Stimulated activated CD8-positive, alpha-beta memory T cell treated with anti-CD3 and anti-CD28 coated beads, Interleukin-4, amount 100 ng/mL, for 48 hours (primary cell): Measurements from ENCODE around the gene FAM151A.
"Not testable (repeated sequence)": the region's sequence is repeated elsewhere in the genome, so short reads cannot be mapped to it uniquely, and the experiment has no call there.

Experiments
- DNase-seq: peaks from one replicate; pipeline ENCODE4 v3.0.0-alpha.2; 2020

Gene FAM151A

DNA sequence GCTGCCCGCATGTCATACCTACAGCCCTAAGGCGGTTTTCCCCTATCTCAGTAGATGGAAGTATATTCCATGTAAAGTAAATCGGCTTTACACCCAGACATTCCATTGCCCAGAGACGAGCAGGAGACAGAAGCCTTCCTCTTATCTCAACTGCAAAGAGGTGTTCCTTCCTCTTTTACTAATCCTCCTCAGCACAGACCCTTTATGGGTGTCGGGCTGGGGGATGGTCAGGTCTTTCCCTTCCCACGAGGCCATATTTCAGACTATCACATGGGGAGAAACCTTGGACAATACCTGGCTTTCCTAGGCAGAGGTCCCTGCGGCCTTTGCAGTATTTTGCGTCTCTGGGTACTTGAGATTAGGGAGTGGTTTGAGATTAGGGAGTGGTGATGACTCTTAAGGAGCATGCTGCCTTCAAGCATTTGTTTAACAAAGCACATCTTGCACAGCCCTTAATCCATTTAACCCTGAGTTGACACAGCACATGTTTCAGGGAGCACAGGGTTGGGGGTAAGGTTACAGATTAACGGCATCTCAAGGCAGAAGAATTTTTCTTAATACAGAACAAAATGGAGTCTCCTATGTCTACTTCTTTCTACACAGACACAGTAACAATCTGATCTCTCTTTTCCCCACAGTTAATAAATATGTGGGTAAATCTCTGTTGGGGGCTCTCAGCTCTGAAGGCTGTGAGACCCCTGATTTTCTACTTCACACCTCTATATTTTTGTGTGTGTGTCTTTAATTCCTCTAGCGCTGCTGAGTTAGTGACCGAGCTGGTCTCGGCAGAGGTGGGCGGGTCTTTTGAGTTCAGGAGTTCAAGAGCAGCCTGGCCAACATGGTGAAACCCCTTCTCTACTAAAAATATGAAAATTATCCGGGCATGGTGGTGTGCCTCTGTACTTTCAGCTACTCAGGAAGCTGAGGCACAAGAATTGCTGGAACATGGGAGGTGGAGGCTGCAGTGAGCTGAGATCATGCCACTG is 13.4 kb upstream of the FAM151A start:
- not testable (repeated sequence) for DNase-seq

GRCh38 chr1:54635804-54636203 is 12.5 kb upstream of the FAM151A start:
- not testable (repeated sequence) for DNase-seq

GRCh38 chr1:54627196-54627595 is 3.9 kb upstream of the FAM151A start:
- DNase-seq, result no peak

- no peak for DNase-seq
Observed at GRCh38 chr1:54624466-54625464, 1.4 kb upstream of the FAM151A start.

- no peak for DNase-seq
Observed at GRCh38 chr1:54619749-54620148, 3.6 kb downstream of the FAM151A start.

- DNase-seq, result no peak
Observed at GRCh38 chr1:54615531-54616279, 7.6 kb downstream of the FAM151A start.

GRCh38 chr1:54614563-54614962 is 8.8 kb downstream of the FAM151A start:
- DNase-seq, result no peak

DNA sequence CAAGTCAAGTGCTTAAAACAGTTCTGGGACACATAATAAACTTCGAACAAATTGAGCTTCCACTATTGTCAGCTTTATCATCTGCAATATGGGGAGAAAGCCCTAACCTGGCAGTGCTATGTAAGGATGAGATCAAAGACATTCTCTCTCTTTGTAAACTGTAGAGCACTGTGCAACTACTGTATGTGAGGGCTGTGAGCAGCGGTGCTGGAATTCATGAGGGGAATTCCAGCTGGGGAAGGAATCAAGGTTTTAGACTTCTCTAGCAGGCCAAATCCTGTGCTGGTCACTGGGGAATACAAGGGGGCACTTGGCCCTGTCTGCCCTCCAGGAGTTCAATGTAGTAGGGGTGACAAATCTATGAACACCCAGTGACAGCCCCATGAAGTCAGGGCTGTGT is 9.3 kb downstream of the FAM151A start:
- DNase-seq, result no peak

- DNase-seq, result no peak
Observed at GRCh38 chr1:54611621-54612020, 11.7 kb downstream of the FAM151A start.

DNA sequence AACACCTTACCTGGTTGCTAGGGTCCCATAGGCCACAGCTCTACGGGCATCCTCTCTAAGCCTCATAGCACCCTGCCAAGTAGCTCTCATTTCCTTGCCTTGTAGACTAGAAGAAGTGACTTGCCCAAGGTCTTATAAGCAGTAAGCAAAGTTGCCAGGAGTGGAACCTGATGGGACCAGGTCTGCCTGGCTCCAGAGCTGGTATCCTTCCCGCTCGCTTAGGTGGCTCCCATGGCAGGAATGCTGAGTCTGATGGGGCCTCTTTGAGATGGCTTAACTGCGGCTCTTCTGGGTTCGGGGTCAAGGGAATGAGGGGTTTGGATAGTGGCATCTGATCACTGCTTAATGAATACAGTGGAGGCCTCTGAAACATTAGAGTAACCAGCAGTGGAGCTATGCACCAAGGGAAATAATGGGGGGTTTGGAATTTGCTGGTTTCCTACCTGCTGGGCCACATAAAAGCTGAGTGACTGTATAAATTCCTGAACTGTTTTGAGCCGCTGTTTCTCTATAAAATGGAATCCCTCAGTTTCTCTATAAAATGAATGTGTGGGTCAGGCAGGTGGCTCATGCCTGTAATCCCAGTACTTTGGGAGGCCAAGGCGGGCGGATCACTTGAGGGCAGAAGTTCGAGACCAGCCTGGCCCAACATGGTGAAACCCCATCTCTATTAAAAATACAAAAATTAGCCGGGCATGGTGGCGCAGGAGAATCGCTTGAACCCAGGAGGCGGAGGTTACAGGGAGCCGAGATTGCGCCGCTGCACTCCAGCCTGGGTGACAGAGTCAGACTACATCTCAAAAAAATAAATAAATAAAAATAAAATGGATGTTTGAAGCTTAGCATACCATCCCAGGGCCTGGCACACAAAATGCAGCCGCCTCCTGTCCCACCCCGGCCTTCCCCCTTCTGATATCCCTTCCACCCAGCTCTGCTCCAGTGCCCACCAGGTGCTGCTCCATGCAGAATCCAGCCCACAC is 12.4 kb downstream of the FAM151A start:
- no peak for DNase-seq

DNA sequence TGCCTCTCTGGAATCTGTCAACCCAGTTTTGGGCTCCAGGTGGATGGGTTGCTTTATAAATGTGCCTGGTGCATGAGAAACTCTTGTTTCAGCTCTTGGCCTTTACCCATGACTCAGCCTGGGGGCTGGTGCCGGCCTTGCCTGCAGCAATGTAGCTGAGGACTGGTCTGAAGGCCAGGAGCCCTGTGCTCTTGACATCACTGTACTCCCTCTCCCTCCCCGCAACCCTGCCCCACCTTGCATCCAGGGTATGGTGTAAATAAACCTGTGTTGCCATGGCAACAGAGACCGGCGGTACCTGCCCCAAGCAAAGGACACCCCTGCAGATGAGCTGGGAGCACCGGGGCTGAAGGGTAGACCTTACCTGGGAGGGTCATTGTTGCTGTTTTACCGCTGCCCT is 13.3 kb downstream of the FAM151A start:
- no peak for DNase-seq

GRCh38 chr1:54609301-54609921 is 13.9 kb downstream of the FAM151A start:
- no peak for DNase-seq

- DNase-seq, result no peak
Observed at GRCh38 chr1:54608566-54609230, 14.6 kb downstream of the FAM151A start.

GRCh38 chr1:54607821-54608565 is 15.3 kb downstream of the FAM151A start:
- no peak for DNase-seq

DNA sequence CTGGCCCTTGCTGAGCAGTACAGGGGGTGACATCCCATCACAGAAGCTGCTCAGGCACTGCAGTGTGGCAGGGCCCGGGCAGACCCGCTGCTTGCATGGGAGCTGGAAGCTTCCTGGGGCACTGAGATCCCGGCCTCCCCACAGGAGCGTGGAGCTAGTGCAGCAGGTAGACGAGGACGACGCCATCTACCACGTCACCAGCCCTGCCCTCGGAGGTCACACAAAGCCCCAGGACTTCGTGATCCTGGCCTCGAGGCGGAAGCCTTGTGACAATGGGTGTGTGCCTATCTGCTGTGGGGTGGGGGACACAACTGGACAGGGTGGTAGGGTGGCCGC is 16.4 kb downstream of the FAM151A start:
- DNase-seq, result no peak

DNA sequence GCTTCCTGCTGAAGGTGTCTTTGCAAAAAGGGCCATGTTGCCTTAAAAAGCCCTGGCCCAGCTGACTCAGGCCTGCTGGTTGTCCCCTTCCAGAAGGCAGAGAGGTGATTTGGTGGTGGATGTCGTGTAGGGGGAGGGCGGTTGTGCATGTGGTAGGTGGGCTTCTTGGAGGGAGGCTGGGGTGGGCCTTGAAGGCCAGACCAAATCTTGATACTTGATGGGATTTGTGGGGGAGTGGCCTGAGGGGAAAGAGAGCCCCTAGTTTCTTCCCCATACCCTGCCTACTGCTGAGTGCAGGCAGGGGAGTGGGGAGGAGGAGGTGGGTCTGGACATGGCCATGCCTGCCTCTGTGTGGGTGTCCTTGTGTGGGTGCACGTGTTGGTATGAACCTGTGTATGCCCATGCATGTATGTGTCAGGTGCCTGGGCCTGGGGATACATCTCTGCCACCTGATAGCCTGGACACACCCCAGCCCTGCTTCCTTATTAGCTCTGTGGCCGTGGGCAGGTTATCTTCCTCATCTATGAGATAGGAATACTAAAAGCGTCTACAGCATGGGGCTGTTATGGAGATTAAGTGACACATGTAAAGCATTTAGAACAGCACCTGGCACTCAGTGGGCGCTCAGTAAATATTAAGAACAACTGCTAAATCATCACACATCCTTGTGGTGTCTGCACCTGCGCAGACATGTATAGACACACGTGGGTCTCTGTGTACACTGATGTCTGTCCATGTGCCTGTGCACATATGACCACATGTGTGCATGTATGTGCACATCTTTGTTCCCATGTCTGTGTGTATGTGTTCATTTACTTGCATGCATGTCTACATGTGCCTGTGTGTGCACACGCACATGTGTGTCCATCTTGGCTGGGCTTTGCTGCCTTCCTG is 17.0 kb downstream of the FAM151A start:
- no peak for DNase-seq

GRCh38 chr1:54604572-54605370 is 18.6 kb downstream of the FAM151A start:
- peak; percentile 32 for DNase-seq

- DNase-seq, result no peak
Observed at GRCh38 chr1:54604051-54604450, 19.3 kb downstream of the FAM151A start.
